ENCODE measurements around the gene ALDH3B2. TPM values are rescaled to one million over a fixed set of nuclear protein-coding genes. Genes with fewer than 3 reads are reported as not detected.

ALDH3B2 gene
- total and polyA plus RNA-seq, 2 of the 8 experiments (the other 6 are each of a cell fraction or from before 2014, with no cell fraction given): not detected

GRCh38 chr11:67613313-67613959 lies 61.0 kb downstream of the ALDH3B2 start (continued):
- TF ChIP-seq KDM4A (IDR thresholded peaks at IDR 0.05; ENCODE audit: low read depth, low read length, severe bottlenecking) (no peak), CHD2 (IDR thresholded peaks at IDR 0.05; ENCODE audit: low read length) (no peak), HDAC2 (IDR thresholded peaks at IDR 0.05; ENCODE audit: borderline replicate concordance in 1 of 2, low read depth in 2 of 2, low read length in 2 of 2) (no peak), RXRA (IDR thresholded peaks at IDR 0.05; ENCODE audit: insufficient read depth, low read depth, low read length) (no peak), ZNF274 (IDR thresholded peaks at IDR 0.05; ENCODE audit: borderline replicate concordance, extremely low read depth, low read length) (no peak), GTF2F1 (IDR thresholded peaks at IDR 0.05; ENCODE audit: borderline replicate concordance, low read depth, low read length) (no peak)
- TF ChIP-seq, protein P1, sequence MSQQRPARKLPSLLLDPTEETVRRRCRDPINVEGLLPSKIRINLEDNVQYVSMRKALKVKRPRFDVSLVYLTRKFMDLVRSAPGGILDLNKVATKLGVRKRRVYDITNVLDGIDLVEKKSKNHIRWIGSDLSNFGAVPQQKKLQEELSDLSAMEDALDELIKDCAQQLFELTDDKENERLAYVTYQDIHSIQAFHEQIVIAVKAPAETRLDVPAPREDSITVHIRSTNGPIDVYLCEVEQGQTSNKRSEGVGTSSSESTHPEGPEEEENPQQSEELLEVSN (IDR thresholded peaks at IDR 0.05): no peak

Measured in H1 (cell line).